Keratinocyte (primary cell): ENCODE measurements around the gene SP6. TPM values are rescaled to one million over a fixed set of nuclear protein-coding genes. Genes with fewer than 3 reads are reported as not detected.
A peak's percentile ranks its signal among the peaks of the same experiment; 100 is the strongest.

ENCODE experiments used
- DNase-seq: peaks from one replicate; pipeline ENCODE4 v3.0.0-alpha.2; 2011; ENCODE audit warnings: low read depth, missing footprints, low spot score
- FAIRE-seq: peaks from 2 replicates; lab custom pipeline; 2011; peaks lifted over from hg19 to GRCh38; lab: Jason Lieb, UNC
- H2AFZ ChIP-seq: 2 replicates; pipeline ENCODE4 v1.6.0; 2012; ENCODE audit warnings: low read length, control low read depth, inconsistent platforms; ENCODE audit not compliant: control insufficient read depth
- H3K27ac ChIP-seq: 2 replicates; pipeline ENCODE4 v1.5.1; 2011; ENCODE audit warnings: low read length; ENCODE audit not compliant: control insufficient read depth, insufficient read depth
- H3K27me3 ChIP-seq: 3 replicates; pipeline ENCODE4 v1.6.0; 2011; ENCODE audit warnings: low read length; ENCODE audit not compliant: control insufficient read depth, insufficient read depth; ENCODE audit errors: extremely low read depth
- H3K36me3 ChIP-seq, 2 experiments: 2 replicates in 1 of 2; 3 replicates in 1 of 2; pipeline ENCODE4 v1.5.1; 2011; ENCODE audit warnings: low read length in 2 of 2, mild to moderate bottlenecking in 1 of 2; ENCODE audit not compliant: control insufficient read depth in 2 of 2, insufficient read depth in 2 of 2; ENCODE audit errors: extremely low read depth in 1 of 2
- H3K4me1 ChIP-seq: 3 replicates; pipeline ENCODE4 v1.5.1; 2011; ENCODE audit warnings: low read length; ENCODE audit not compliant: control insufficient read depth, insufficient read depth; ENCODE audit errors: extremely low read depth
- H3K4me2 ChIP-seq: 3 replicates; pipeline ENCODE4 v1.6.0; 2011; ENCODE audit warnings: low read depth, low read length; ENCODE audit not compliant: control insufficient read depth, insufficient read depth; ENCODE audit errors: extremely low read depth
- H3K4me3 ChIP-seq, 3 experiments: fragments of 200-600 bp in 1 of 3; sonication (generic) in 1 of 3; 2 replicates in 2 of 3; 3 replicates in 1 of 3; pipeline ENCODE4 v1.5.1; 2011 to 2016; ENCODE audit warnings: low read length in 3 of 3, mild to moderate bottlenecking in 3 of 3, control low read depth in 2 of 3, inconsistent platforms in 1 of 3, low read depth in 1 of 3, mixed read lengths in 1 of 3, mixed run types in 1 of 3, moderate library complexity in 1 of 3; ENCODE audit not compliant: control insufficient read depth in 2 of 3, insufficient read depth in 2 of 3; ENCODE audit errors: extremely low read depth in 1 of 3
- H3K79me2 ChIP-seq: 2 replicates; pipeline ENCODE4 v1.6.0; 2012; ENCODE audit warnings: low read length; ENCODE audit not compliant: control insufficient read depth, insufficient read depth
- H3K9ac ChIP-seq: 3 replicates; pipeline ENCODE4 v1.6.0; 2011; ENCODE audit warnings: low read length; ENCODE audit not compliant: control insufficient read depth, insufficient read depth; ENCODE audit errors: extremely low read depth
- H3K9me1 ChIP-seq: 3 replicates; pipeline ENCODE4 v1.6.0; 2011; ENCODE audit warnings: low read length; ENCODE audit not compliant: control insufficient read depth, insufficient read depth; ENCODE audit errors: extremely low read depth
- H3K9me3 ChIP-seq: 2 replicates; pipeline ENCODE4 v1.5.1; 2012; ENCODE audit warnings: low read depth, low read length; ENCODE audit not compliant: control insufficient read depth
- H4K20me1 ChIP-seq: 3 replicates; pipeline ENCODE4 v1.6.0; 2011; ENCODE audit warnings: low read length; ENCODE audit not compliant: control insufficient read depth, insufficient read depth; ENCODE audit errors: extremely low read depth
- EZH2 ChIP-seq: IDR thresholded peaks from one replicate; pipeline ENCODE4 v1.6.1; 2012; ENCODE audit warnings: inconsistent platforms, mild to moderate bottlenecking, low read length, moderate library complexity
- dilution Hi-C: fragments of 300-500 bp; cut with MboI; formaldehyde crosslinking; loops from one replicate; pipeline ENCODE4 v1.7.0; 2020; ENCODE audit warnings: low sequenced_read_pairs; ENCODE audit not compliant: extremely low pct_ligation_motif_present
- polyA plus RNA-seq, 5 experiments: library from polyadenylated mRNA; depleted of rRNA in 3 of 5; stranded (reverse) in 3 of 5; stranded (forward) in 1 of 5; unstranded in 1 of 5; fragments of >200 nt; gene quantifications; 1 replicate in 1 of 5; 2 replicates in 3 of 5; 3 replicates in 1 of 5; pipeline versions ENCODE4 v1.2.1 to v1.2.3, GENCODE V29; 2011 to 2012; ENCODE audit warnings: missing spikeins in 2 of 5, low read depth in 1 of 5, low replicate concordance in 1 of 5
- TF ChIP-seq, protein P1 (sequence below), 3 experiments: IDR thresholded peaks in 1 of 3; conservative IDR thresholded peaks in 1 of 3; optimal IDR thresholded peaks in 1 of 3; 2 replicates in 2 of 3; 3 replicates in 1 of 3; pipeline versions ENCODE3 to v1.5.1; 2011; ENCODE audit warnings: low read length in 3 of 3, mild to moderate bottlenecking in 3 of 3, moderate library complexity in 2 of 3, control low read depth in 1 of 3, inconsistent platforms in 1 of 3; ENCODE audit not compliant: insufficient read depth in 2 of 3; ENCODE audit errors: extremely low read depth in 1 of 3

SP6 gene
- polyA plus RNA-seq, 1 donor (not counting 4 experiments of a cell fraction or from before 2014, with no cell fraction given) = 2.0 TPM

DNA sequence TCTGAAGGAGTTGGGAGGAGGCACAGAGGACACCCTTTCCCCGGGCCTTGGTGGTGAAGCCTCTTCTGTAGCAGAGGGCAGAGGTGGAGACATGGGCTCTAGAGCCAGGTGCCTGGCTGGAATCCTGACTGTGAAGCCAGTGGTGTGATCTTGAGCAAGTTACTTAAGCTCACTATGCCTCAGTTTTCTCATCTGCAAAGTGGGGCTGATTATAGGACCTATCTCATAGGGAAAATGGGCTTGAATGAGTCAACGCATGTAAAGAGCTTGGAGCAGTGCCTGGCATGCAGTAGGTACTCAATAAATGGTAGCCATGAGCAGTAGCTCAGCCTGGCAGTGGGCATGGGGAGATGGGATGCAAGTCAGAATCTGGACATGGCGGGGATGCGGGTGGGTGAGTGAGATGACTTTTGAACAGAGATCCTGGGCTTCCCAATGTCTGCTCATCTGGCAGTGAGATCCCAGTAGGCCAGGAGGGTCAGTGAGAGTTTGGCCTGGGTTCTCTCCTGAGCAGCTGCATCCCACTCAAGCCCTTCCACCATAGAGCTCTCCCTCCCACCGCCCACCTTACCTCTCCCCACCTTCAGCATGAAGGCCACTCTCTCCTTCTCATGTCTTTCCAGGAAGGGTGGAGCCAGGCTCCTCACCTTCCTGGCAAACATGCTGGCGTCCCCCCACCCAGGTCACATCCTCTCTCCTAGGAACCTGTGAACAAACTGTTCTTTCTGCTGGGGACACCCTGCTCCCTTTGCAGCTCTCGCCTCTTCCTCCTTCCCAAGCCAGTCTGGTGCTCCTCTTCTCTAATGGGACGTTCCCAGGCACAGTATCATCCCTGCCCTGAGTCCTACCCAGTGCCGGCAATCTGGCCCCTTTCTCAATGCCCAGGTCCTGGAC lies 32.0 kb upstream of the SP6 start:
- Histone ChIP-seq H3K4me2 (peak overlapping the region; percentile 41), H3K4me3 (no peak overlapping the region), H3K36me3 (no peaks in the 10 kb centered on the region), H3K9me1 (no peaks in the 10 kb centered on the region), H3K9me3 (no peaks in the 10 kb centered on the region), H3K9ac (no peak overlapping the region), H3K27ac (no peak overlapping the region), H4K20me1 (no peaks in the 10 kb centered on the region), H2AFZ (peak overlapping the region; percentile 14), H3K27me3 (no peaks in the 10 kb centered on the region), H3K79me2 (no peaks in the 10 kb centered on the region), H3K4me1 (peaks cover 13% of the 10 kb centered on the region)
- FAIRE-seq (no peak), DNase-seq (no peak)
- dilution Hi-C loops = no loop called here
- TF ChIP-seq, protein P1, sequence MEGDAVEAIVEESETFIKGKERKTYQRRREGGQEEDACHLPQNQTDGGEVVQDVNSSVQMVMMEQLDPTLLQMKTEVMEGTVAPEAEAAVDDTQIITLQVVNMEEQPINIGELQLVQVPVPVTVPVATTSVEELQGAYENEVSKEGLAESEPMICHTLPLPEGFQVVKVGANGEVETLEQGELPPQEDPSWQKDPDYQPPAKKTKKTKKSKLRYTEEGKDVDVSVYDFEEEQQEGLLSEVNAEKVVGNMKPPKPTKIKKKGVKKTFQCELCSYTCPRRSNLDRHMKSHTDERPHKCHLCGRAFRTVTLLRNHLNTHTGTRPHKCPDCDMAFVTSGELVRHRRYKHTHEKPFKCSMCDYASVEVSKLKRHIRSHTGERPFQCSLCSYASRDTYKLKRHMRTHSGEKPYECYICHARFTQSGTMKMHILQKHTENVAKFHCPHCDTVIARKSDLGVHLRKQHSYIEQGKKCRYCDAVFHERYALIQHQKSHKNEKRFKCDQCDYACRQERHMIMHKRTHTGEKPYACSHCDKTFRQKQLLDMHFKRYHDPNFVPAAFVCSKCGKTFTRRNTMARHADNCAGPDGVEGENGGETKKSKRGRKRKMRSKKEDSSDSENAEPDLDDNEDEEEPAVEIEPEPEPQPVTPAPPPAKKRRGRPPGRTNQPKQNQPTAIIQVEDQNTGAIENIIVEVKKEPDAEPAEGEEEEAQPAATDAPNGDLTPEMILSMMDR (optimal IDR thresholded peaks at IDR 0.05 in 1 of 3, IDR thresholded peaks at IDR 0.05 in 1 of 3, conservative IDR thresholded peaks at IDR 0.05 in 1 of 3; ENCODE audit: extremely low read depth in 1 of 3, insufficient read depth in 2 of 3, low read length in 3 of 3) = no peak
- no peak for TF ChIP-seq EZH2

- Histone ChIP-seq H3K27me3 (no peaks in the 10 kb centered on the region), H3K4me2 (peak overlapping the region; percentile 41), H3K79me2 (no peaks in the 10 kb centered on the region), H3K9me3 (no peaks in the 10 kb centered on the region), H3K9me1 (no peaks in the 10 kb centered on the region), H3K4me1 (peaks cover 13% of the 10 kb centered on the region), H3K36me3 (no peaks in the 10 kb centered on the region), H3K27ac (no peak overlapping the region), H2AFZ (peak overlapping the region; percentile 14), H3K4me3 (no peak overlapping the region), H3K9ac (no peak overlapping the region), H4K20me1 (no peaks in the 10 kb centered on the region)
- dilution Hi-C loops = no loop called here
- TF ChIP-seq, protein P1 (optimal IDR thresholded peaks at IDR 0.05 in 1 of 3, IDR thresholded peaks at IDR 0.05 in 1 of 3, conservative IDR thresholded peaks at IDR 0.05 in 1 of 3; ENCODE audit: extremely low read depth in 1 of 3, insufficient read depth in 2 of 3, low read length in 3 of 3) = no peak
- no peak for TF ChIP-seq EZH2
- DNase-seq (no peak), FAIRE-seq (no peak)
These were observed 31.3 kb upstream of the SP6 start for GRCh38 chr17:47882247-47882646.
